Measurements from ENCODE around the gene YWHAG.
"Not testable (repeated sequence)": the region's sequence is repeated elsewhere in the genome, so short reads cannot be mapped to it uniquely, and the experiment has no call there.

YWHAG gene

GRCh38 chr7:76317782-76318487, 40.9 kb downstream of the YWHAG start:
- peak; percentile 96 for DNase-seq

- DNase-seq: no peak
Observed at GRCh38 chr7:76316984-76317781, 41.6 kb downstream of the YWHAG start.

- no peak for DNase-seq
Observed at GRCh38 chr7:76315364-76315763, 43.4 kb downstream of the YWHAG start.

GRCh38 chr7:76314740-76315139, 44.1 kb downstream of the YWHAG start:
- DNase-seq: not testable (repeated sequence)

- peak; percentile 98 to 99 for DNase-seq
Observed at GRCh38 chr7:76314042-76314721, 44.6 kb downstream of the YWHAG start.

- DNase-seq: not testable (repeated sequence)
Observed at GRCh38 chr7:76311838-76312237, 47.0 kb downstream of the YWHAG start.

- no peak for DNase-seq
Observed at GRCh38 chr7:76310102-76310957, 48.5 kb downstream of the YWHAG start.

GRCh38 chr7:76309341-76310101, 49.3 kb downstream of the YWHAG start:
- DNase-seq: not testable (repeated sequence)

GRCh38 chr7:76308874-76309273, 49.9 kb downstream of the YWHAG start:
- DNase-seq: not testable (repeated sequence)

- no peak for DNase-seq
Observed at GRCh38 chr7:76304888-76305375, 53.9 kb downstream of the YWHAG start.

- DNase-seq: peak; percentile 80 to 83
Observed at GRCh38 chr7:76303202-76304147, 55.3 kb downstream of the YWHAG start.

GRCh38 chr7:76302347-76303201, 56.2 kb downstream of the YWHAG start, which contains the start of gene HSPB1:
TSS of gene HSPB1 (plus strand) at chr7:76302673. CDS start at chr7:76302713, 40 bp downstream.
- peak; percentile 54 to 62 for DNase-seq

- no peak for DNase-seq
Observed at GRCh38 chr7:76301000-76301399, 57.8 kb downstream of the YWHAG start.

GRCh38 chr7:76300166-76300731, 58.5 kb downstream of the YWHAG start:
- no peak for DNase-seq

- DNase-seq: no peak
Observed at GRCh38 chr7:76296743-76297740, 61.7 kb downstream of the YWHAG start.

- no peak for DNase-seq
Observed at GRCh38 chr7:76294344-76295024, 64.3 kb downstream of the YWHAG start.

GRCh38 chr7:76293407-76293901, 65.3 kb downstream of the YWHAG start:
- DNase-seq: no peak
